KG1 (cell line): ENCODE measurements around the gene TSPAN9.

Experiments
- DNase-seq: peaks from one replicate; lab custom pipeline; 2025; lab: John Stamatoyannopoulos, UW

The TSPAN9 gene

DNA sequence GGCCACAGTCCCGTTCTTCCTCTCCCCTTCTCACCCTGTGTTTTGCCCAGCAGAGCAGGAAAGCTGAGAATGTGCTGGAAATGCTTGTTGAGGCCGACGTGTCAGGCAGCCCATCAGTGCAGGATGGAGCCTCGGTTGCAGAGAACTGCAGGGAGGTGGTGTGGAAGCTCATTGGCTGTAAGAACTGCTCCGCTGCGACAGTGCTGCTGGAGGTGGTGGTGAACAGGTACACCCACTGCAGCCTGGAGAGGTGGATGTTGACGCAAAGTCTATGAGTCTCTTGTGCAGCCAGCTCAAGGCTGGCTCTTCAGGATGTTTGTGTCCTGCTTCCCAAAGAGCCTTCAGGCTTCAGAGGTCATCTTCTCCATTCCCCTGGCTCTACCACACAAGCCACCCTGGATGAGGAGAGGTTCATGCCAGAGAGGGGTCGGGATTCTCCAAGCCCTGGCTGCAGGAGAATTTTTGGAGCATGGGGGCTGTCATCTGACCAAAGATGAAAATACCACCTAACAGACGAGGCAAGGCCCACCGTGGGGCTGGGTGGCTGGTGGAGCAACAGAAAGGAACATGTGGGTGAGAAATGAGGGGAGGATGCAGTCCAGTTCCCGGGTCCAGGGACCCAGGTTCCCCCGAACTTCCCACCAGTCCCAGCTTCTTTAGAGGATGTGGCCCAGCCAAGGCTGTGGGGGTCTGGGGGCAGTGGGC, 239.7 kb downstream of the TSPAN9 start:
- no peak for DNase-seq

DNA sequence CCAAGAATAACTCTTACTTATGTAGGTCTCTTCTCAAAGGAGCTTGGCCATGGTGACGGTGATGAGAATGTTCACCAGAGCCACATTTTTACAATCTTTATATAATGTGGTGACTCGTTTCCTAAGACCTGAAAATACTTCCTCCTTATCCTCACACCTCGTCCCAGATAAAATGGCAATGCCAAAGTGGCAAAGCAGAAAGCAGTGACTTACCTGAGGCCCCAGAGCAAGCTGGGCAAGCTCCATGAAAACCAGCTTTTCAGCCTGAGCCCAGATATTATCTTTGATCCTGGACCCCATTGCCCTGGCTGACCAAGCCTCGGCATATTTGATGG, 240.3 kb downstream of the TSPAN9 start:
- DNase-seq, result no peak

DNA sequence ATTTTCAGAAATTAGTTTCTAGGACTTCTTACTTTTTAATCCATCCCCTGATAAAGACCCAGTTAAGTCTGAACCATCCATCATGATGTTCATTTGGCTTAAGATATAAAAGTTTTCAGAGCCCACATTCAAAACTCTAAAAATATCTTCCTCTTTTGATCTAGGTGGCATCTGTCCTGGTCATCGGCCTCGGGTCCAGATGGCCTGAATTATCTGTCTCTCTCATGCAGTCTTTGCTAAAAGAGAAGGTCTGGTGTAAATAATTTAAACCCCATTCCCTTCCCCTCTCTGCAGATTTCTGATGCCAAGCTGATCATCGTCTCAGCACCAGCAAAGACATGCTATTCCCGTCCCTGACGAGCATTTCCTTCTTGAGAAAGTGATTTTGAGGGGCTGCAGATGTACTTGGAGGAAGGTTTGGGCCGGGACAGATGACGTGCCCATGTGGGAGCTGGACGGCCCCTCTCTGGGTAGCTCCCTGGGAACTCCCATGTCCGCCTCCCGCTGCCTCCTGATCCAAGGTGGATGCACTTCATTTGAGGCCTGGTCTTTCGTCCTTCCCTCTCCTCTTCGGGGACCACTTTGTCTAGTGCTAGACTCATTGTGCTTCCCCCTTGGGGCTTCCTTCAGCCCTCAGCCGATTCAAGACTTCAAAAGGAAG, 240.8 kb downstream of the TSPAN9 start:
- no peak for DNase-seq

DNA sequence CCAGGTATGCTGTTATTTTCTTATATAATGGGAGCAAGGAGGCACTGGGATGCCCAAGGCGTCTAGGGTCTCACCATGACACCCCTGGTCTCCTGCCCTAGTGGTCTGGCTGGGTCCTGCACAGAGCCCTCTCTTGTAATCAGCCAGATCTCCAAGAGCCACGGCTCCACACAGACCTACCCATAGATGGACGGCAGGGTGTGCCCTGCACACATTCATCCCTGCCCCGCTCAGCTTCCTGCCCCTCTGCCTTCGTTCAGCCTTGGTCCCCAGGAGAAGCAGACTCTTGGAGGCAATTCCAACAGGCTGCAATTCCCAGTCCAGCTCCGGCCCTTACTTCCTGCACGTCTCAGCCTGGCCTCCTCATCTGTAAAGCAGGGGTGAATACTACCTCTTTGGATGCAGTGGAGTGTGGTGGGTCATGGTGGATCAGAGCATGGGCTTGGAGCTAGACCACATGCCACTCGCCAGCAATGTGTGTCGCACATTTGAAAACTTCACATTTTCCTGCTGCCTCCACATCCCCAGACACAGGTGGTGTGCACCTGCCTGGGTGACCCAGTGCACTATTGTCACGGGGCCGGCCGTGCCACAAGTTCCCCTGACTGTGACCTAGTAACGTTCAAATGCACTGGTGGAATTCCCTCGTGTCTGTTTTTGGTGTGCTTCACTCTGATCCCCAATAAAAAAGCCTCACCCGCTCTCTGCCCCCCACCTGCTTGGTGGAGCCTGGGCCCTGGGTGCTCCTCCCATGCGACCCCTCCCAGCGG, 242.7 kb downstream of the TSPAN9 start:
- no peak for DNase-seq

DNA sequence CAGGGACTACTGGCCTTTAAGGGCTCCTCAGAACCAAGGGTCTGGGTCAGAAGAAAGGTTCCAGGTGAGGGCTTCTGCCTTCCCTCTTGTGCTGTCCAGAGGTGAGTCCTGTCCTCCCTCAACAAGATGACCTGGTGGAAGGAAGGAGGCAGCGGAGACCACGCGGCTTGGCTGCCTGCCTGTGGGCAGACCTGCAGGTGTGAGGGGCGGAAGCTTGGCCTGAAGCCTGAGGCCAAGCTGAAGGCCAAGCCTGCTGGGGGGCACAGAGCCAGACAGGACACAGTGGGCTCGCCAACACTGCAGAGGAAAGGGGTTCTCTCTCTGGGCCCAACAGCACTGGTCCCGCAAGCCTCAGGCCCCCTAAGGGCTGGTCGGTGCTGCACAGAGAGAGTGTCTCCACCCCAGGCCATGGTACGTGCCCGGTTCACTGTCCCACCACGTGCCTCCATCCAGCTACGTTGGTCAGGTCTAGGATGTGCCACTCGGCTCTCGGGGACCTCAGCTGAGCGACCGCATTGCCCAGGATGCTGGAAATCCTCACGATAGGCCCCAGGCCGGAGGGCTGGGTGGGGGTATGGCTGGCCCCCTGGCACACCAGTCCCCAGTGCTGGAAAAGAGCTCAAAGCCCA, 243.8 kb downstream of the TSPAN9 start:
- no peak for DNase-seq

DNA sequence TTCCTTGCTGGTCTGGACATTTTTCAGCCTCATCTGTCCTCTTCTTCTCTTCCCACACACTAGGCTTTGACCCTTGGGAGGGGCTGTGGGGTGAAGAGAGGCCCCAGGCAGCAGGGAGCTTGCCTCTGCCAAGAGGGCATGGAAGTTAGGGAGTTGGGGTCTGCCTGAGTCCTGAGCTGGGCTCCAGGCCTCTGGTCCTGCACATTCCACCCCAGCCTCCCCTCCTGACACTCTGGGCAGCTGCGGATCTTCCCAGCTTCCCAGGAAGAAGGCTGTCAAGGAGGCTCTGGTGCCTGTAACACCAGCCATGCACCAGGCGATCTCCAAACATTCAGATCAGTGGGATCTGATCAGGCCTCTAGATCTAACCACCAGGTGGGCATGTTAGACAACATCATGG, 244.7 kb downstream of the TSPAN9 start:
- DNase-seq, result no peak

DNA sequence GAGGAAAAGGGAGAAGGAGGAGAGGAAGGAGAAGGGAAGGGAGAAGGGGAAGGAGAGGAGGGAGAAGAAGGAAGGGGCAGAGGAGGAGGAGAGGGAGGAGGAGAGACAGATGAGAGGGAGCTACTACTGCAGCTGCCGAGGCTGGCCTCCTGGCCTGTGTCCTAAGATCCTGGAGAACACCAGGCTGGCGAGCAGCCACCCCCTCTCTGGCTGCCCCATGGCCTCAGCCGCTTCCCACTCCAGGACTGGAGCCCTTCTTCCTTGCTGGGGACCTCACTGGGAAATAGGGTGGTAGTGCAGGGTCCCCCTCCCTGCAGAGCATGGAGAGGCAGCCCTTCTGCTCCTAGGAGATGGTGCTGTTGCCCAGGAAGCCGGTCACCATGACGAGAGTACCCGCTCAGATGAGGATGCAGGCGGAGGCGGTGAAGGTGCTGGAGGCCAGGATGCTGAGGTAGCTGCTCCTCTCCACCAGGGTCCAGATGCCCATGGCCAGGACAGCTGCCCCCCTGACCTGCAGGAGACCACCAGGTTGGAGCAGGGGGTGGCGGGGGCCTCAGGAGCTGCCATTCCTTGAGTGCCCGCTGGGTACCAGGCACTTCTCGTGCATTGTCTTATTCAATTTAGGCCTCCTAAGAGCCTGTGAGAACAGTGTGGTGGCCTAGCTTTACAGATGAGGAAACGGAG, 246.0 kb downstream of the TSPAN9 start:
- DNase-seq, result no peak

DNA sequence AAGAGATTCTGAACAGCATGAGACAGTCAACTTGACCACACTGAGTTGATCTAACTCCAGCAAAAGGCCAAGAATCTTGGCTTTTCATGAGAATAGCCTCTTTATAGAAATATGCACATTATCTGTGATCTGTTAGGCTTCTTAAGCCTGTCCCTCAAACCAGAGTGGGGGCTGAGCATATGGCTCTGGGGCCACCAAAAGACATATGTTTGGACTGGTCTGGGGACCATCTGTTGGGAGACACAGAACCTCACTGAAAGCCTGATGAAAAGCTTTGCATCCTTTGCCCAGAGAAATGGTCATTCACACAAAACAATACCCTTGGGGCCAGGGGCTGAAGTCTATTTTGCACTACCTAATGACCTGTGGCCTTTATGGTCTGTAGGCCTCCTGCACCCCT, 248.6 kb downstream of the TSPAN9 start:
- no peak for DNase-seq

DNA sequence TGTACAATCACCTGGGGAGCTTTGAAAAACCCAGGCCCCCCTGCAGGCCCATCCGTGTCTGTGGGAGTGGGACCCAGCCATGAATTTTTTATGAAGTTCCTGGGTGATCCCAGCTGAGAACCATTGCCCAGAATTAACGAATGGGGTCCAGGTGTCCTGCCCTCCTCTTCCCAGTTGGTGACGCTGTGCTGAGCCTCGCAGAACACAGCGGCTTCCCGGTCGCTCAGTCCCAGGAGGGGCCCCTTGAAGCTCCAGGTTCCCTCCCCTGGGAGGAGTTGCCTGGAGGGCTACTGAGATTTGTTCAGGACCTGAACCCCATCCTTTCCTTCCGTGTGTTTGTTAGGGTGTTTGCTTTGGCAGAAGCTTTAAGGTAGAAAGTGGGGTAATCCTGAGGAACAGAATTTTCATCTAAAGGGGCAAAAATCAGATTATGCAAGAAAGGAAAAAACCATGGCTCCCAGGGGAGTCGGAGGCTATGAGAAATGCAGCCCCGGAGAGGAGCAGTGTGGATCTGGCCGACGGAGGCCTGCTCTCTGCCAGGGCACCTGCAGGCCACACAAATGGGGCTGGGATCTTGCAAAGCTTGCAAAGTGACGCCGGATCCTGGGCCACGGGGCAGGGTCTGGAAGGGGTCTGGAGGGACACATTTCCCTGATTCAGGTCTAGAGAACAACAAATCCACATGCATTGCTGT, 249.1 kb downstream of the TSPAN9 start:
- no peak for DNase-seq

DNA sequence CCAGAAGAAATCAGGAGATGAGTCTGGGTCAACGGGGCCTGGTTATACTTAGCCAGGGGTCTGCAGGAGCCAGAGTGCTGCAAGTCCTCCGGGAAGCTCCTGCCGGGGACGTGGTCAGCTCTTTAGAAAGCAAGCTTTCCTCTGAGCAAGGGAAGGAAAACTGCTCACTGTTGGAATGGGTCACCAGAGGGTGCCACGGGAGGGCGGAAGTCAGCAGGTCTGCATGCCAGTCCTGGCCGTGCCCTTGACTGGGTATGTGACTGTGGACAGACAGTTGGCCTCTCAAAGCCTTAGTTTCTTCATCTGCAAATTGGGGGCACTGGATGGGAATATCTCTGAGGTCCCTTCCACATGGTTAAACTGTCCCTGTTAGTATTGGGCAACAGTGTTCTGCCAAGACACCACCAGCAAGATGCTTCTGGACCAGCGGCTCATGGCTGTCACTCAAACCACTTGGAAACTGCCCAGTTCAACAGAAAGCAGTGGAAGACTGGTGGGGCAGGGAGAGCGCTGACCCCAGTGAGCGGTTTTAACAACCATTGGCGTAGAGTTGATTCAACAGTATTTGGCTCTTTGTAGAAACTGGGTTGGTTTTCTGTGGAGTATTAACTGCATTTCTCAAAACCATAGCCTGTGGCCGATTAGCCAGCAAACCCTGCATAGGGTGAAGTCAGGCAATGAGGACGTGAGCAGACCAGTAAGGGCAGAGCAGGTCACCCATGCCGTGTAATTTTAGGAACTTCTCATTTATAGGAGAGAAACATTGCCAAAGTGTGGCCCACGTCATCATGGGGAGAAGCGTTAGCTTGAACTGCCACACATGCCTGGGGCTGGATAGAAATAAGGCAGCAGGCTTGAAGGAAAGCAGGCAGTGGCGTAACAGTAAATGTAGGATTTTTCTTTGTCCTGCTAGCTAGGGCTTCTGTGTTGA, 249.9 kb downstream of the TSPAN9 start:
- DNase-seq, result no peak

DNA sequence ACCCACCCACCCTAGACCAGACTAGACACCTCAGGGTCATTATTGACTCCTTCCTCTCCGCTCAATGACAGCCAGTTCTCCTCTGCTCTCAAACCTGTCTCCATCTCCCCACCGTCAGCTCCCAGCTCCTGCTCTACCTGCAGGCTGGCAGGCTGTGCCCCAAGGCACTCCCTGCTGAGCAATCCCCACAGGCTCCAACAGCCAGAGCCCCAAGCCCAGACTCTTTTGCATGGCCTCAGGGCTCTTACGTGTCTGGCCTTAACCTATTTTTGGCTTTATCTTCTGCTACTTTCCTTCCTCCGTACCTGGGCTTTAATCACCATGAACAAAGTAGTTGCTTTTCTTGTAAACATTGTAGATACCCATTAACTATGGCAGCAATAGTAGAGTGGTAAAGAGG, 250.9 kb downstream of the TSPAN9 start:
- DNase-seq, result no peak

DNA sequence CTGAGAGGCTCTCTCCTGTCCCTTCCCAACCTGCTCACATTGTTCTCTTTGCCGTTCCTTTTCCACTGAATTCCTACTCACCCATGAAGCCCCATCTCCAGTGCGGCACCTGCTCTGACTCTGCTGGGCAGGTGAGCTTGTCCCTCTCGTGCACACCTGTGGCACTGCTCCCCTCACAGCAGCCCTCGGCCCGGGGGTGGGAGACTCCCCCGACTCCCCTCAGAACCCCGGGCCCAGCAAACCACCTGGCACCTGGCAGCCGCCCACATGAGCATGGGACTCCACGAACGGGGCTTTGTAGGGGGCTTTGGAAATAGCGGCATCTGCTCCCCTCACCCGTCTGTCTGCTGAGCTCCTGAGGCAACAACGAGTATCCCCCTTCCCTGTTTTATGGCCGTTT, 251.4 kb downstream of the TSPAN9 start:
- no peak for DNase-seq

DNA sequence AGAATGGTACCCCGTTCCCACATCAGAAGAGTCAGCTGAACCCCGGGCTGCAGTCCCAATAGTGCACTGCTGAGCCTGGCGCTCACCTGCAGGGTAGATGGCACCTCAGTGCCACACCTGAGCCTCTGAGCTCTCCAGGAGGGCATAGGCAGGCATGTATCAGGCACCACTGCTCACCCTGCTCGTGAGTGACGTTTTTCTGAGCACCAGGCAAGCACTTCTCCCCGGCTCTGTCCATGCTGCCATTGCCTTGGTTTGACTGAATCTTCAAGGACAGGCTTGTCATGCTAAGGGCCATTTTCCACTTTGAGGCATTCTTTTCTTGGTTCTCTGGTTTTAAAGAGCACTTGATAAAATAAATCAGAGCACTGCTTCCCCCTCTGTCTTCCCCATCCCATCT, 252.2 kb downstream of the TSPAN9 start:
- no peak for DNase-seq

DNA sequence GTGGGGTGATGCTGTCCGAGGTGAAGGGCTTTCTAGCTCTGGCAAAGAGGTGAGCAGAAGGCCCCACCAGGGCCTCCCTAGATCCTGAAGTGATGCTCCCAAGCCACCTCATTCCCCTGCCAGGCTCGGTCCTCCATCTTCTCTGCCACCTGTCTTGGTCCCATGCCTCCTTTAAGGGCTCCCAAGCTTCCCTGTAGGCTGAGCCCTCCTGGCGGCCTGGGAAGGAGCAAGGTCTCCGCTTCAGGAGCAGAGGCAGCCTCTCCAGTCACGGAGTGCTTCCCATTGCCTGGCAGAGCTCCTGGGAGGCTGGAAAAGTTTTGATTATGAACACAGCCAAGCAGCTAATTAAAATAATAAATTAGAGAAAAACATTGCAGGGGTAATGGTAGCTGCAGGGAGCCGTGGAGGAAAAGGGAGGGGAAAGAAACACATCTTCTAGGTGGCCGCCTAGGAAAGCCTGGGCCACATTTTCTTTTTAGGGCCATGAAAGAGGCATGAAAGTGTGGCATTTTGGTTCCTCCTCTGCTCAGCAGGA, 253.9 kb downstream of the TSPAN9 start:
- no peak for DNase-seq

DNA sequence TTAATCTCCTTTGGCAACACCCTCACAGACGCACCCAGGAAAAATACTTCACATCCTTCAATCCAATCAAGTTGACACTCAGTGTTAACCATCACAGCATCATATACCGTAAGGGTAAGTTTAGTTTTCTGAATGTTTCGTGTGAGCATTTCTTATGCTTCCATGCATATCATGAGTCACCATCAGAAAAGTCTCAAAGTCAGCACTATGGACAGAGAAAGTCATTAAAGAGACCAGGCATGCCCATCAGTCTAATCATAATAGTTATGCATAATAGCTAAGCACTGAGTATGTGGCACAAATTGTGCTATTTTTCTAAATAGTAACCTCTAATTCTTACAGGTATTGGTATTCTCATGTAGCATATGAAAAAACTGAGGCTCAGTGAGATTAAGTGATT, 255.0 kb downstream of the TSPAN9 start:
- DNase-seq, result no peak

DNA sequence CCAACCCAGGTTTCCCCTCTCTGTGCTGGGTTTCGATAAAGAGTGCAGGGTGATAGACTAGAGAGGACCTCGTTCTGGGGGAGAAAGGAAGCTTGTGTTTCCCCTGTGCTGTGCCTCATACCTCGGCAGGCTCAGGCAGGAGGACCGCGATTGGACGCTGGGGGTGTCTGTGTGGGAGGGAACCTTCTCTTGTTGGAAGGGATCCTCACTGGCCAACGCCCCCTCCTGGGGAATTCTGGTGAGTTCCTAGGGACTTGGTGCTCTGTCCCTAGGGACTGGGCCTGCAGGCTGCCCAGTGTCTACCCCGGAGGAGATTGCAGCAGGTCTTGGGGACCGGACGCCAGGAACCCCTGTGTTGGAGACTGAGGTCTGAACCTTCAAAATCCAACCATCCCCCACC, 256.4 kb downstream of the TSPAN9 start:
- DNase-seq, result no peak

DNA sequence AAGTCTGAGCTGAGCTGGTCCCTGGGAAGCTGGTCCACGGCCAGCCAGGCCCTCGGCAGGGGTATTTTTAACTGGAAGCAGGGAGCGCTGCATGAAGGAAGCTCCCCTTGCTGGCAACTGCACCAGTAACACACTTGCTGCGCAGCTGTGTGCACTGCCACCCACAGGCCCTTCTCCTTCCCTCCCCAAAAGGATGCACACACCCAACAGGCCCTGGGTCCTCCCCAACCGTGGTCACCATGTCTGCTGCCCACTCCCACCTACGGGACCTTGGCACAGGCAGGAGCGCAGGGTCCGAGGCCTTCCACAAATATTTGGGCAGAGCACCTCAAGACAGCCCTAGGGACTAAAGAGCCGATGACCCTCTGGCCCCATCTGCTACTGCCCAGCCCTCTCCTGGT, 256.8 kb downstream of the TSPAN9 start:
- DNase-seq, result no peak

DNA sequence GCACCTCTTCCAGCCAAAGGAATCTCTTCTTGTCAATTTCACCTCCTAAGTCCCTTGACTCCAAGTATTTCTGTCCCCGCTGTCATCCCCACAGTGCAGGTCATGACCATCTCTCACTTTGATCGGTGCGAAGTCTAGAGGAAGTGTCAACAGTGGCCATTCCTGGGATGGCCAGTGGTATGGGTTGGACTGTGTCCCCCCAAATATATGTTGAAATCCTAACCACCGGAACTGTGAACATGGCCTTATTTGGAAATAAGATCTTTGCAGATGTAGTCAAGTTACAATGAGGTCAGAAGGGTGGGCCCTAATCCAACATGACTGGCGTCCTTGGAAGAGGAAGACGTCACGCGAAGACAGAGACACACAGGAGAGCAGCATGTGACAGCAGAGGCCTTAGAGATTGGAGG, 257.9 kb downstream of the TSPAN9 start:
- DNase-seq, result no peak
